GM19351 (cell line): ENCODE results near the gene WEE1.
"Not testable (repeated sequence)": the region's sequence is repeated elsewhere in the genome, so short reads cannot be mapped to it uniquely, and the experiment has no call there.

ENCODE experiments used
- ATAC-seq: cut with Tn5 transposase; IDR thresholded peaks from one replicate; pipeline ENCODE4 v1.9.1; 2021; ENCODE audit warnings: mild to moderate bottlenecking, moderate library complexity; ENCODE audit not compliant: unreplicated experiment

The WEE1 gene

DNA sequence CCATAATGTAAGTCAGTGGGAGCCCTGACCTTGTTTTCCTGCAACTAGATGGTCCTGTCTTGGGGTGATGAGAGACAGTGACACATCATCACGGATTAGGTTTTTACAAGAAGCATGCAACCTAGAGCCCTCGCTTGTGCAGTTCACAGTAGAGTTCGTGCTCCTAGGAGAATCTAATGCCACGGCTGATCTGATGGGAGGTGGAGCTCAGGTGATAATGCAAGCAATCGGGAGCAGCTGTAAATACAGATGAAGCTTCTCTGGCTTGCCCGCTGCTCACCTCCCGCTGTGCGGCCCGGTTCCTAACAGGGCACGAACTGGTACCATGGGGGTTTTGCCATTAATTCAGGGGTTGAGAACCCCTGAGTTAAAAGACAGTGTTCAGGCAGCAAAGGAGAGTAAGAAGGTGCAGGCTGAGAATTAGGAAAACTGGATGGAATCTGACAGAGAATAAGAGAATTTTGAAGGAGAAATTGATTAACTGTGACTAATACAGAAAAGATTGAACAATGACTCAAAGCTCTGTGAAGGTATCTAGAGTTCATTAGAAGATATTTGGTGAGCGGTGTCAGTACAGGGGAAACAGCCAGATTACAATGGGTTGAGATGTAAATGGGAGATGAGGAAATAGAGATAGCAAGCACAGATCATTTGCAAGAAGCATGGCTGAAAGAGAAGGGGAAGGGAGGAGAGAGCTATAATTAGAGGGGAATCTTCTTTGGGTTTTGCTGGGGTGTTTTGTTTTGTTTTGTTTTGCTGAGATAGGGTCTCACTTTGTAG is 21.0 kb downstream of the WEE1 start:
- no peak for ATAC-seq

DNA sequence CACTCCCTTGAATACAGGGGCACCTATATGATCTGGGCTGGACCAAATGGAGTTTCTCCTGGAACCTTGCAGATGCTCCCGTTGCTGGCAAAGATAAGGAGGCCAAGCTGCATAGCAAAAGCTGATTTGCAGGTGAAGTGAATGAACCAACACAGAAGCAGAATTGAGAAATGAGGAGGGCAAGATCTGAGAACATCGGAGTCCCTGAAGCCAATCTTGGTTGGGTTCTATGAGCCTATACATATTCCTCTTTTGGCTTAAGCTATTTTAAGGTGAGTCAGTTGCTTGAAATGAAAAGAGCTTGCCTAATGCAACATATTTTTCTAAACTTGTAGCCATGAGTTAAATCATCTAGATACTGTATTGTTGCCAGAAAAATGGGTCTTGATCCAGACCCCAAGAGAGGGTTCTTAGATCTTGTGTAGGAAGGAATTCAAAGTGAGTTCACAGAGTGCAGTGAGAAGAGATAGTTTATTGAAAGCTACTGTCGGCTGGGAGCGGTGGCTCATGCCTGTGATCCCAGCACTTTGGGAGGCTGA is 23.5 kb downstream of the WEE1 start:
- no peak for ATAC-seq

DNA sequence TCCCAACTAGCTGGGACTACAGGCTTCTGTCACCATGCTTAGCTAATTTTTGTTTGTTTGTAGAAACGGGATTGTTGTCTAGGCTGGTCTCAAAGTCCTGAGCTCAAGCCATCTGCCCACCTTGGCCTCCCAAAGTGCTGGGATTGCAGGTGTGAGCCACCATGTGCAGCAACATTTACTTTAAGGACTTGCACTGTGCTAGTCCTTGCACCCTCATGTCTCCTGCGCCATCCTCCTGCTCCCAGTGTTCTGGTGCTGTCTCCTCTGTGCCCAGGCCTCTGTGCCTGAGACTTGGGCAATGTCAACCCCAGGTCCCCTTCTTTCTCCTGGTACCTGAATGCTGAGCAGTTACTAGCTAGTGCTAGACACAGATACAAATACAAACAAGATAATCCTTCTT is 26.7 kb downstream of the WEE1 start:
- no peak for ATAC-seq

DNA sequence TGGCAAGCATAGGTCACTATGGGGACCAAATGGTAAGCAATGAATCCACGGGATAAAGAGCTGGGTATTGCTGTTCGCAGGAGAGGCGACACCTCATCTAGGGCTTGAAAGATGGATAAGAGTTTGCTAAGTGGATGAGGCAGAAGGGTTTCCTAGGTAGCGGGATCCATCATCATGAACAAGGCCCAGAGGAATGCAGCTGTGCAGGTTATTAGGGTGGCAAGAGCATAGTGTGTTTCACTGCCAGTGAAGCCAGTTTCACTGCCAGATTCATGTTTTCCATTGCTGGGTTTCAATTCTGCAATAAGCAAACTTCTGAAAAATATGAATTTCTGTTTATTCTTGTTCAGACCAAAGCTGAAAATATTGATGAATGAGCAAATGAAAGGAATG is 27.2 kb downstream of the WEE1 start:
- ATAC-seq, result peak; percentile 40

DNA sequence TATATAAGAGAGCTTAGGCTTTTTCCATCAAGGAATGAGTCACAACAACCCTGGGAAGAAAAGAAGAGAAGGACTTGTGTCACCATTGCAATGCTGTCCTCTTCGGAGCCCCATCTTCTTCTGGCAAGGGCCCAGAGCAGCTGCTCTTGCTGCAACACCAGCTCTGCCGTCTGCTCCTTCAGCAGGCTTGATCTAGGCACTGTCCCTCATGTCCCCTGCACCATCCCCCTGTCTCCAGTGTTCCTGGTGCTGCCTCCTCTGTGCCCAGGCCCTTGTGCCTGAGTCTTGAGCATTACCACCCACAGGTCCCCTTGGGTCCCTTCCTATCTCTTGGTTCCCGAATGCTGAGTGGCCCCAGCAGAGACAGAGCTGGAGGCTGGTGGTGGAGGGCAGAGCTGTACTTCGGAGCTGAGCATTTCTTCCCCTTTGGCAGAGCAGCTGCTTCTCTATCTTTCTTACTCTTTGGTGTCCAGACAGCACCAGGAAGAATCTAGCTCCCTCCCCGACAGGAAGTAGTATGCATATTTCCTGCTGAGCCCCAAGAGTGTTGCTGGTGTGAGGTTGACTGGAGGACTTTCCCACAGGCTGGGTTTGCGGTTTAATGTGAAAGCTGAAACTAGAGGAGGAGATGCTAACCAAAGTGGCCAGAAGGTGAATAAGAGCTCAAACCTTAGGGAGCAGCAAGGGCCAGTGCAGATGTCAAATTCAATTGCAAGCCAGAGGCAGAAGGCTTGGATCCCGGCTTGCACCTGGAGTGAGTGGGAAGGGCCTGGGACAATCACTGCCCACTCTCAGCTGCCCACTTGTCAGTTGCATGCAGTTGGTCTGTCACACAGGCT is 27.8 kb downstream of the WEE1 start:
- ATAC-seq, result peak; percentile 83

DNA sequence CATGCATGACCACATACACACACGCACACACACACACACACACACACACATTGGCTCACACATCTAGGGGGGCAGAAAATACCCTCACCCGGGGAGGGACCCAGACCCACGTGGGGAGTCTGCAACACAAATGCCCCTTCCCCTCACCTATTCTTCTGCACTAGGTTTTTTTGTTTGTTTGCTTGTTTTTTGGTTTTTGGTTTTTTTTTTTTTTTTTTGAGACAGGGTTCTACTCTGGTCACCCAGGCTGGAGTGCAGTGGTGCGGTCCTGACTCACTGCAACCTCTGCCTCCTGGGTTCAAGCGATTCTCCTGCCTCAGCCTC is 28.4 kb downstream of the WEE1 start:
- ATAC-seq, result peak; percentile 10

DNA sequence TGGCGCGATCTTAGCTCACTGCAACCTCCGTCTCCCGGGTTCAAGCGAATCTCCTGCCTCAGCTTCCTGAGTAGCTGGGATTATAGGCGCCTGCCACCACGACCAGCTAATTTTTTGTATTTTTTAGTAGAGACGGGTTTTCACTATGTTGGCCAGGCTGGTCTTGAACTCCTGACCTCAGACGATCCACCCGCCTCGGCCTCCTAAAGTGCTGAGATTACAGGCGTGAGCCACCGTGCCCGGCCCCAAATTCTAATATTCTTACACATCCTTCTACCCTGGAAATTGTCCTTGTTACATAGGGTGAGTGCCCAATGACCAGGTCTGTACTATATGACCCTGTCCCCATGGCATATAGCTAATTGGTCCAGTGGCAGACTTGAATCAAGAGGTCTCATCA is 29.7 kb downstream of the WEE1 start:
- not testable (repeated sequence) for ATAC-seq

DNA sequence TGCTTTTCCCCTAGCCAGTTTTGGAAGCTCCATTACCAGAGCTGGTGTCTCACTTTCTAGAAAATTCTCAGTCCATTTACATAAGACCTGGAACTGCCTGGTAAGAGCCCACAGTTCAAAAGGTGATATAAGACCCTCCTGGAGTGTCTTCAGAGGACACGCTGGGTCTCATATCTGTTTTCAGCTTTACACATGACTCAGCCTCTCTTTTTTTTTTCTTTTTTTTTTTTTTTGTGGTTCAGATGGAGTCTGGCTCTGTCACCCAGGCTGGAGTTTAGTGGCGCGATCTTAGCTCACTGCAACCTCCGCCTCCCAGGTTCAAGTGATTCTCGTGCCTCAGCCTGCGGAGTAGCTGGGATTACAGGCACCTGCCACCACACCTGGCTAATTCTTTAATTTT is 30.7 kb downstream of the WEE1 start:
- ATAC-seq, result no peak

DNA sequence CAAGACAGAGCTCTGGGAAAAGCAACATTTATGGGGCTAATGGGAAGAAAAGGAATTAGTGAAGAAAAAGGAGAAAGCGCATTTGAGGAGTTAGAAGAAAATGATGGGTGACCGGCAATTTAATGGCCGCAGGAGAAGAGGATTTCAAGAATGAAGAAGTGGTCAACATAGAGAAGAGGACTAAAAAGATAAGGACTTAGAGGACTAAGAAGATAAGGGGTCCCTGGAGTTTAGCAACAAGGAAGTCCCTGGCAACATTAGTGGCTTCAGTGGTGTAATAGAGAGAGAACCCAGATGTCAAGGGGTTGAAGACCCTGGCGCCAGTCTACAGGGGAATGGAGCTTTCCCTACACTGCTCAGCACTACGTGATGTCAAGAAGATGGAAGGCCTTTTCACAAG is 32.3 kb downstream of the WEE1 start:
- ATAC-seq, result no peak

DNA sequence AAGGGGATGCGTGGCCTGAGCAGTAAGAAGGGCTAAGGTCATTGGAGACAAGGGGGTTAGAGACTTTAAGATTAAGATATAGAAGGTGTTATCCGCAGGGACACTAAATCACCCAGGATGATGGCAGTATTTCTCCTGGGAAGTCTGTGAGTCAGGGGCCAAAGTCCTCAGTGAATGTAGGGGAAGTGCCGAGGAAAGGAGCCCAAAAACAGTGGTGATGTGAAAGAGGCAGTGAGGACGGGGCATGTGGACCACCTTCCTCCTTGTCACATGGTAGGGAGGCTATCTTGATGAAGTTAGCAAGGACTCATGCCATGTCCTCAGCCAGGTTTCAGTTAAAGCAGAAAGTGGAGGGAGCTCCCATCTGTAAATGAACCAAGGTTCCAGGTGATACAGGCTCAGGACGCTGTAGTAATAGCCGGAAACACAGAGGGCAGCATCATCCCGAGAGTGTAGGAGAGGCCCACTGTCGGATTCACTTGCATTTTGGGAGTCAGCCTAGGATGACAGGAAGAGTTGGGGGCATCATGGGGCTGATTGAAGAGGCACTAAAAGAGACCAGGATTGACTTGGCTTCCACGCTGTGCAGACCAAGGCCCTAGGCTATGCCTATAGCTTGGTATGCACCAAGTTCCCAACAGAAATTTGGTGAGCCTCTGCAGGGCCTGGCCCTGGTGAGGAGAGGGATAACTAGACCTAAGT is 33.5 kb downstream of the WEE1 start:
- no peak for ATAC-seq

DNA sequence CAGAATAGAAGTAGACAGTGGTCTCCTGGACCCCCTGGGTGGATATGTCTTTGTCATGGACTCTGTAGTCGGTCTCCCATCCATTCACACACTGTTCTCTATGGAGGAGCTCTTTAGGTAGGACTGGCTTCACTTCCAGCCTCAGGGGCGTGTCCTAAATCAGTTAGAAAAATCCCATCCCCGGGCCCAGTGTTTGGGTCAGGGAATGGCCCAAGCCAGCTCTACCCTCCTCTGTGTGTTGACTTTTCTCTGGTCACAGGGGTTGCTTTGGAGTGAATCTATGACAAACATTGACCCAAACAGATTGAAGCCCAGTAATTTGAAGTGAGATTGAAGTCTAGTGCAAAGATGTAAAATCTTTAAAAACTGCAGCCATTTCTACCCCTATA is 34.0 kb downstream of the WEE1 start:
- no peak for ATAC-seq

DNA sequence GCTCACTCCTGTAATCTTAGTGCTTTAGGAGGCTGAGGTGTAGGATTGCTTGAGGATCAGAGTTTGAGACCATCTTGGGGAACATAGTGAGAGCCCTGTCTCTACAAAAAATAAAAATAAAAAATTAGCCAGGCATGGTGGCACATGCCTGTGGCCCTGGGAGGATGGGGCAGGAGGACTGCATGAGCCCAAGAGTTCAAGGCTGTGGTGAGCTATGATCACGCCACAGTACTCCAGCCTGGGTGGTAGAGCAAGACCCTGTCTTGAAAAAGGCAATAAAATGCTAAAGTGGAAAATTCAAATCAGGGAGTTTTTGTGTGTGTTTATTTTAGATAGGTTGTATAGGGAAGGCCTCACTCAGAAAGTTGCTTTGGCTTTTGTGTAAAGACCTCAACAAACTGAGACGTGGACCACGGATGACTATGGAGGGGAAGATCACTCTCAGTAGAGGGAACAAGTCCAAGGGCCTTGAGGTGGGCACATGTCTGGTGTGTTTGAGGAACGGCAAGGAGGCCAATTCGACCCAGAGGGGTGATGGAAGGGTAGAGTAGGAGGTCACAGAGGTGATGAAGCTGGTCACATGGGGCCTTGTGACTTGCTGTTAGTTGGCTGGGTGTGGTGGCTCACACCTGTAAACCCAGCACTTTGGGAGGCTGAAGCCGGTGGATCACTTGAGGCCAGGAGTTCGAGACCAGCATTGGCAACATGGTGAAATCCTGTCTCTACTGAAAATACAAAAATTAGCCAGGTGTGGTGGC is 35.7 kb downstream of the WEE1 start:
- ATAC-seq, result no peak

DNA sequence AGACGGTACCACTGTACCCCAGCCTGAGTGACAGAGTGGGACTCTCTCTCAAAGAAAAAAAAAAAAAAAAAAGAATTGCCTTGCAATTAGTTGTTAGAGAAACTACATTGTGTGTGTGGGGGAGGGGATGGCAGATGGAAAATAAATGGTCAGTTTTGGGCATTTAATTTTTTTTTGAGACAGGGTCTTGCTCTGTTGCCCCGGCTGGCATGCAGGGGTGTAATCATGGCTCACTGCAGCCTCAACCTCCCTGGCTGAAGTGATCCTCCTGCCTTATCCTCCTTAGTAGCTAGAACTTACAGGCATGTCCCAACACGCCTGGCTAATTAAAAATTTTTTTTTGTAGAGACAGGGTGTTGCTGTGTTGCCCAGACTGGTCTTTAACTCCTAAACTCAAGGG is 36.4 kb downstream of the WEE1 start:
- no peak for ATAC-seq

DNA sequence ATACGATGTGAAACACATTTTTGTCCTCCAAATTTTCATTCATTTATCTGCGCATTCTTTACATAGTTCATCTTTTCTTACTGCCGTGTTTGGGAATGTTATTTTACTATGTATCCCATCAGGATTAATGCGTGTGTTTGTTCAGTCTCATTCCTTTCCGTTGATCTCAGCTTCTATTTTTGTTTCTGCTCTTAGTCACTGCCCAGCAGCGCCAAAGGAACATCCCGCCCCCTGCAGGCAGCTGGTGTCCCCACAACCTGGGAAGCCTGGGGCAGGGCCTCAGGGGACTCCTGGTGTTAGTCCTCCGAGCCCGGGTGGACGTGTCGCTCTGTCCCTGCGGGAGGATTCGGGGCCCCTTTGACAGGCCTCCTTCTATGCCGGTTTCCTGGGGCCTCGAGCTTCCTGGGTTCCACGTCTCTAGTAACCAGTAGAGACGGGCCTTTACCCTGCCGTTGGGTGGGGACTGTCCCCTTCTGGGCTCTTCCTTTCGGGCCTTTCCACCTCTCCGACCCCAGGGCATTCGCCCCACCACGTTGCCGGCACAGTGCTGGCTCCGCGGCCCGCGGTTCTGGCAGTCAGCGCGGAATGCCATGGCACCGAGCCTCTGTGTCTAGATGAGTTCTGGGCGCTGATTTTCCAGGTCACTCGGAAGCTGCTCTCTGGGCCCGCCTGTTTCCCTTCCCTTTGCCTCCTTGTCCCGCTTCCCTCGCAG is 39.8 kb downstream of the WEE1 start:
- peak; percentile 29 for ATAC-seq

DNA sequence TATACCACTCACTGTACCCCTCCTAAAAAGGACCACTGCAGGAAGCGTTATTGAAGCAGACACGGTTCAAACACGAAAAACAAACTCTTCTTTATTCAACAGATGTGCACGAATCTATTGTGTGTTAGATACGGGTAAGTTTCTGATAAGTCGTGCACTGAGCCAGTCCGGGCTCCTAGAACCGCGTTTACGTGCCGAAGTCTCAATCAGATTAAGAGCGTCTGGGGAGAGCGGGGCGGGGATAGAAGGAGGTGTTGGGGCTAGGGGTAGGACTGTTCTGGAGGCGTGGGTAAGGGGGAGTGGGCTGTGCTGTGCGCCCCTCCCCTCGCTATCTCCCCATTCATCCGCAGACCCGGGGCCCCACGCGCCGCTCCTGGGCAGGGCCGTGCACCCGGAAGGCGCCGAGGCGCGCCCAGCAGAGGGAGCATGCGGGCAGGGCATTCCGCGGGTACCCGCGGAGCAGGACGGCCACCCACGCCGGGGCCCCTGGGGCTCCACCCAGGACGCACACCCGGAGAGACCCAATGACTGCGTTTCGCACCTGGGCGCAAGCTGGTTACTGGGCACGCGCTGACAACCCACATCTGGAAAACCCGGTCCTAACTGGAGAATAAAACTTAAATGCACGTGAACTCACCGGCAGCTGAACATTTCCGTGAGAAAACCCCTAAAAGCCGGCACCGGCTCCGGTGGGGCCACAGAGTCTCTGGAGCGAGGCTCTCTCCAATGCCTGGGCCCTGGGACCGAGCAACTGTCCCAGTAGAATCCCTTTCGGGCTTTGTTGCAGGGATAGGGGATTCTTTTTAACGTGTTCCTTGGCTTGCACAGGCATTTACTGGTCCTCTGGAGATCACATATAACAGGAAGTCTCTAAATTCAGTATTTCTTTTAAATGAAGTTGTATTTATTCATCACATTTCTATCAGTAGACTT is 40.6 kb downstream of the WEE1 start:
- ATAC-seq, result peak; percentile 64

DNA sequence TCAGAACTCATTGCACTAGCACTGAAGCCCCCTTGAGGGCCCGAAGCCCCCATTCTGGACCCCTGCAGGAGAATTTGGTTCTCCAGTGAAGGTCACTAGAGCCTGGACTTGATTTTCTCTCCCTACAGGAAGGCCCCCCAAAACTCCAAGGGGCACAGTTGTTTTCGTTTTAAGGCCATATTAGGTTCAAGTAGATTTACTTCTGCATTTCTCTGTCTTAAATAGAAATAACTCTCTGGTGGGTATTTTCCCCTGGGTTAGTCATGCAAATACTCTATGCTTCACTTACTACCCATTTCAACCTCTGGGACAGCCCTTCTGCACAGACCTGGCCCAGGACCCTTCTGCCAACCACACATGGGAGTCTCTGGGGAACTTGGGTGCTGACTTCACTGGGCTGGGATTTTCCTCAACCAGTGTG is 41.6 kb downstream of the WEE1 start:
- peak; percentile 44 for ATAC-seq

DNA sequence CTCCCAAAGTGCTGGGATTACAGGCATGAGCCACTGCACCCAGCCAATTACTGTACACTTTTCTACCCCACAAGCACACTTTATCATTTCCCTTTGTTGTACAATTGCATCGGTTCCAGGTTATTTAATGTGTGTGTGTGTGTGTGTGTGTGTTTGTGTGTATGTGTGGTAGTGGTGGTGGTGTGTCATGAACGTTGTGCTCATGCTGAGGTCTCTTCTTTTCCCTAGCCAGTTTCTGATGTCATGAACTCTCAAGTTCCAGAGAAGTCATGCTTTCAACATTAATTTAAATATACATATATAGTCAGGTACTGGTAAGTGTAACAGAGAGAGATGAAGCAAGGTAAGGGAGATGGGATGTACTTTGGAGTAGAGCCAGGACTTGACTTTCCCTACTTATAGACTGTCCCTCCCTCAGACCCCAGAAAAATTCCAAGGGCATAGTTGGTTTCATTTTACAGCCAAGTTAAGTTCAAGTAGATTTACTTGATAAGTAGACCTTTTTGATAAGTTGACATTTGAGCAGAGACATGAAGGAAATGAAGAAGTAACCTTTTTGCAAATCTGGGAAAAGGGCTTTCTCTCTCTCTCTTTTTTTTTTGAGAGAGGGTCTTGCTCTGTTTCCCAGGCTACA is 42.7 kb downstream of the WEE1 start:
- no peak for ATAC-seq

DNA sequence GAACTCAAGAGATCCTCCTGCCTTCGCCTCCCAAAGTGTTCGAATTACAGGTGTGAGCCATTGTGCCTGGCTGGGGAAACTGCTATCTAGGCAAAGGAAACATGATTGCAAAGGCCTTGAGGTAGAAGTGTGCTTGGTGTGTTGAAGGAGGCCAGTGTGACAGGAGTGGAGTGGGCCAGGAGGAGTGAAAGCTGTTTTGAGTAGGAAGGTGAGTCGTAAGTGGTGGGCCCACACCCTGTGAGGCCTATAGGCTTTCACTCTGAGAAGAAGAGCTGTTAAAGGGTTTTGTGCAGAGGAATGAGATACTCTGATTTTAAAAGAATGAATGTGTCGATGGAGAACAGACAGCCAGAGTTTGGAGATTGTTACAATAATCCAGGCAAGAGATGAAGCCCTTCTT is 43.4 kb downstream of the WEE1 start:
- ATAC-seq, result no peak

DNA sequence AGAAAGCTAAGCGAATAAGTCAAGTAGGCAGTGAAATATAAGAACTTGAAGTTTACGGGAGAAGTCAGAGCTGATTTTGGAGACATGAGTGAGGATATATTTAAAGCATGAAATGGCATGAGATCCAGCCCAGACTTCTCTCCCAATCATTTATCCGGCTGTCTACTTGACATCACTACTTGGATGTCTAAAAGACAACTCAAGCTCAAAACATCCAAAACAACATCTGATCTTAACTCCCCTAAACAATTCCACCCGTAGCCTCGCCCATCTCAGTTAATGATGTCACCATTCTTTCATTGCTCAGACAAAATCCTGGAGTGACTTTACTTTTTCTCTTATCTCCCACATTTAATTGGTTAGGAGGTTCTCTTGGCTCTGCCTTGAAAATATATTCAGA is 44.5 kb downstream of the WEE1 start:
- no peak for ATAC-seq
